ENCODE measurements around the gene FAM78B. TPM values are rescaled to one million over a fixed set of nuclear protein-coding genes. Genes with fewer than 3 reads are reported as not detected.

The FAM78B gene
- total RNA-seq, 1 experiment from 2014 or later, result 0.26 TPM

GRCh38 chr1:166111430-166111829 lies 55.4 kb downstream of the FAM78B start:
- Histone ChIP-seq H3K9ac (ENCODE audit: low read length) (no peak overlapping the region), H2AFZ (ENCODE audit: low read length) (no peak overlapping the region), H4K20me1 (ENCODE audit: low read length) (no peaks in the 10 kb centered on the region), H3K27ac (ENCODE audit: low read length) (no peak overlapping the region), H3K4me1 (ENCODE audit: insufficient read depth, low read length) (no peaks in the 10 kb centered on the region), H3K27me3 (ENCODE audit: low read length) (peaks cover 13% of the 10 kb centered on the region; the same call in 1 of the 2 replicates), H3K9me2 (replicated peaks; ENCODE audit: low read length) (no peaks in the 10 kb centered on the region), H3K4me2 (ENCODE audit: low read length) (no peak overlapping the region), H3K4me3 (ENCODE audit: low read length) (no peak overlapping the region), H3K79me2 (ENCODE audit: low read length) (no peaks in the 10 kb centered on the region), H3K9me3 (ENCODE audit: low read length) (no peaks in the 10 kb centered on the region), H3F3A (ENCODE audit: low read length, unreplicated experiment) (no peaks in the 10 kb centered on the region), H3K36me3 (ENCODE audit: low read depth, low read length) (no peaks in the 10 kb centered on the region)
- ATAC-seq (no peak), DNase-seq (no peak)
- TF ChIP-seq EZH2phosphoT487 (IDR thresholded peaks at IDR 0.05; ENCODE audit: borderline replicate concordance, low read length) (no peak), EZH2 (IDR thresholded peaks at IDR 0.05; ENCODE audit: low read length, unreplicated experiment) (no peak)
- TF ChIP-seq, protein P1, sequence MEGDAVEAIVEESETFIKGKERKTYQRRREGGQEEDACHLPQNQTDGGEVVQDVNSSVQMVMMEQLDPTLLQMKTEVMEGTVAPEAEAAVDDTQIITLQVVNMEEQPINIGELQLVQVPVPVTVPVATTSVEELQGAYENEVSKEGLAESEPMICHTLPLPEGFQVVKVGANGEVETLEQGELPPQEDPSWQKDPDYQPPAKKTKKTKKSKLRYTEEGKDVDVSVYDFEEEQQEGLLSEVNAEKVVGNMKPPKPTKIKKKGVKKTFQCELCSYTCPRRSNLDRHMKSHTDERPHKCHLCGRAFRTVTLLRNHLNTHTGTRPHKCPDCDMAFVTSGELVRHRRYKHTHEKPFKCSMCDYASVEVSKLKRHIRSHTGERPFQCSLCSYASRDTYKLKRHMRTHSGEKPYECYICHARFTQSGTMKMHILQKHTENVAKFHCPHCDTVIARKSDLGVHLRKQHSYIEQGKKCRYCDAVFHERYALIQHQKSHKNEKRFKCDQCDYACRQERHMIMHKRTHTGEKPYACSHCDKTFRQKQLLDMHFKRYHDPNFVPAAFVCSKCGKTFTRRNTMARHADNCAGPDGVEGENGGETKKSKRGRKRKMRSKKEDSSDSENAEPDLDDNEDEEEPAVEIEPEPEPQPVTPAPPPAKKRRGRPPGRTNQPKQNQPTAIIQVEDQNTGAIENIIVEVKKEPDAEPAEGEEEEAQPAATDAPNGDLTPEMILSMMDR (conservative IDR thresholded peaks at IDR 0.05; ENCODE audit: low read depth, low read length), result no peak
- intact Hi-C loops (cut with micrococcal nuclease), result no loop called here
- CTCF ChIA-PET, result no interaction called here
- POLR2A ChIA-PET (ENCODE audit: unreplicated experiment), result no interaction called here
- no TSS peak for BruUV-seq (replicated peaks)

DNA sequence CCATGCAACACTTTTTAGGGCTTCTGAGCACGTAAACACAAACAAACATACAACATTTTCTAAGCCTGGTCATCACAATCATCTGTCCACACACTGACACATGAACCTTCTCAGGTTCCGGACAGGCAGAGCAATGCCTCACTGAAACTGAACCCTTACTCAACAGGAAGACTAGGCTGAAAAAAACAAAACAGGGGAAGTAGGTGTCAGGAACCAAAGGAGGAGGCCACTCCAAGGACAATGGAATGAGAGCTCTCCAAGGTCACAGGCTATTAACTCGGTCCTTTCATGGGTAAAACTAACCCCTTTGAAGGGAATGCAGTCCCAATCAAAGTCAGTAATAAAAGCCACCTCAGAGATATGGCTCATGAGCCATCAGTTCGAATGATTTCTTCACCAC lies 76.6 kb downstream of the FAM78B start:
- DNase-seq, result no peak
- Histone ChIP-seq H3K9me2 (replicated peaks; ENCODE audit: low read length) (no peaks in the 10 kb centered on the region), H3K79me2 (ENCODE audit: low read length) (no peaks in the 10 kb centered on the region), H3K27me3 (ENCODE audit: low read length) (peaks cover 13% of the 10 kb centered on the region; the same call in 1 of the 2 replicates), H3K36me3 (ENCODE audit: low read depth, low read length) (no peaks in the 10 kb centered on the region), H3K9me3 (ENCODE audit: low read length) (no peaks in the 10 kb centered on the region; the same call in 1 of the 2 replicates), H3K4me2 (ENCODE audit: low read length) (no peak overlapping the region), H3K4me1 (ENCODE audit: insufficient read depth, low read length) (no peaks in the 10 kb centered on the region), H3F3A (ENCODE audit: low read length, unreplicated experiment) (no peaks in the 10 kb centered on the region), H4K20me1 (ENCODE audit: low read length) (no peaks in the 10 kb centered on the region), H3K9ac (ENCODE audit: low read length) (no peak overlapping the region), H3K4me3 (ENCODE audit: low read length) (no peak overlapping the region), H3K27ac (ENCODE audit: low read length) (no peak overlapping the region), H2AFZ (ENCODE audit: low read length) (no peak overlapping the region)
- intact Hi-C loops (cut with micrococcal nuclease), result no loop called here
- no TSS peak for BruUV-seq (replicated peaks)
- no peak for TF ChIP-seq EZH2 (IDR thresholded peaks at IDR 0.05; ENCODE audit: low read length, unreplicated experiment)
- TF ChIP-seq, protein P1 (conservative IDR thresholded peaks at IDR 0.05; ENCODE audit: low read depth, low read length), result no peak
- TF ChIP-seq EZH2phosphoT487 (IDR thresholded peaks at IDR 0.05; ENCODE audit: borderline replicate concordance, low read length), result no peak
- ATAC-seq, result no peak
- CTCF ChIA-PET, result no interaction called here
- POLR2A ChIA-PET (ENCODE audit: unreplicated experiment), result no interaction called here

DNA sequence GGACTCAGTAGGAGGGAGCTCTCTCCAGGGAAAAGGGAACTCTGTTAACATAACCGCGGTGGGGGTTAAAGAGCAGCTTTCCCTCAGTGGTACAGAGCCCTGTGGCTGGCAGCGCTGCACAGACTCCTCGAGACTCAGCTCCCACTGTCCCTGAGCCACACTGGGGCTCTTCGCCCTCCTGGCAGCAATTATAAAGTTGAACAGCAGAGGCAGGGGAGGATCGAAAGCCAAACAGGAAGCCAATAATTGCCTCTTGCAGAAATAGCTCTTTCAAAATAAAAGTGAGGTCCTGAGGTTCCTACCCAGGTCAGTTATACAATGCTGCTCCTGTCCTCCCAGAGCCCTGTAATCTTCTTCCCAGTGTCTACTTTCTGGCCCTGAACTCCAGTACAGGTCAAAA lies 77.0 kb downstream of the FAM78B start:
- no TSS peak for BruUV-seq (replicated peaks)
- ATAC-seq, result no peak

More for the DNA sequence above, 77.0 kb downstream of the FAM78B start:
- intact Hi-C loops (cut with micrococcal nuclease), result no loop called here
- Histone ChIP-seq H3K27ac (ENCODE audit: low read length) (no peak overlapping the region), H3K36me3 (ENCODE audit: low read depth, low read length) (no peaks in the 10 kb centered on the region), H2AFZ (ENCODE audit: low read length) (no peak overlapping the region), H3K79me2 (ENCODE audit: low read length) (no peaks in the 10 kb centered on the region), H3F3A (ENCODE audit: low read length, unreplicated experiment) (no peaks in the 10 kb centered on the region), H3K4me2 (ENCODE audit: low read length) (no peak overlapping the region), H3K9me3 (ENCODE audit: low read length) (no peaks in the 10 kb centered on the region; the same call in 1 of the 2 replicates), H3K27me3 (ENCODE audit: low read length) (peaks cover 13% of the 10 kb centered on the region; the same call in 1 of the 2 replicates), H4K20me1 (ENCODE audit: low read length) (no peaks in the 10 kb centered on the region), H3K4me3 (ENCODE audit: low read length) (no peak overlapping the region), H3K4me1 (ENCODE audit: insufficient read depth, low read length) (no peaks in the 10 kb centered on the region), H3K9me2 (replicated peaks; ENCODE audit: low read length) (no peaks in the 10 kb centered on the region), H3K9ac (ENCODE audit: low read length) (no peak overlapping the region)
- no peak for DNase-seq
- CTCF ChIA-PET, result no interaction called here
- POLR2A ChIA-PET (ENCODE audit: unreplicated experiment), result no interaction called here
- TF ChIP-seq, protein P1 (conservative IDR thresholded peaks at IDR 0.05; ENCODE audit: low read depth, low read length), result no peak
- no peak for TF ChIP-seq EZH2 (IDR thresholded peaks at IDR 0.05; ENCODE audit: low read length, unreplicated experiment)
- TF ChIP-seq EZH2phosphoT487 (IDR thresholded peaks at IDR 0.05; ENCODE audit: borderline replicate concordance, low read length), result no peak
